Fibroblast of skin of abdomen (primary cell): ENCODE data around the gene ARPC5L.
A peak's percentile ranks its signal among the peaks of the same experiment; 100 is the strongest.
"Not testable (repeated sequence)": the region's sequence is repeated elsewhere in the genome, so short reads cannot be mapped to it uniquely, and the experiment has no call there.

ENCODE experiments used
- DNase-seq: peaks from one replicate; pipeline ENCODE4 v3.0.0-alpha.2; 2013

Gene ARPC5L

GRCh38 chr9:124894741-124895170, 32.8 kb downstream of the ARPC5L start:
- DNase-seq = peak; percentile 49

- no peak for DNase-seq
Measured at GRCh38 chr9:124897570-124898460, 35.9 kb downstream of the ARPC5L start.

GRCh38 chr9:124899845-124900244, 37.9 kb downstream of the ARPC5L start:
- no peak for DNase-seq

- no peak for DNase-seq
Measured at GRCh38 chr9:124906966-124907365, 45.0 kb downstream of the ARPC5L start.

- no peak for DNase-seq
Measured at GRCh38 chr9:124908098-124908497, 46.2 kb downstream of the ARPC5L start.

GRCh38 chr9:124911766-124912165, 49.8 kb downstream of the ARPC5L start:
- no peak for DNase-seq

- no peak for DNase-seq
Measured at GRCh38 chr9:124913378-124913777, 51.4 kb downstream of the ARPC5L start.

GRCh38 chr9:124914753-124915405, 52.9 kb downstream of the ARPC5L start:
- DNase-seq = no peak

- not testable (repeated sequence) for DNase-seq
Measured at GRCh38 chr9:124920394-124920793, 58.5 kb downstream of the ARPC5L start.
